ENCODE results near the gene PHB1. TPM values are rescaled to one million over a fixed set of nuclear protein-coding genes. Genes with fewer than 3 reads are reported as not detected.

Gene PHB1
- total and polyA plus RNA-seq, 2 of the 8 experiments (the other 6 are each of a cell fraction or from before 2014, with no cell fraction given), result 386 to 597 TPM

GRCh38 chr17:49439673-49440571, 25.2 kb upstream of the PHB1 start:
- ChIA-PET POLR2A (ENCODE audit: partially characterized antibody) (interaction anchor here (0.7 to 3.2 kb wide), 5 partner anchors 13 to 75 kb away, joined by 3 to 10 read pairs (median 4); partner anchors contain the start of gene NGFR), CTCF (ENCODE audit: partially characterized antibody) (interaction anchor here (0.5 to 10.4 kb wide), 12 partner anchors 8 to 123 kb away, joined by 3 to 146 read pairs (median 12); no protein-coding TSS in a partner anchor)
- Histone ChIP-seq H2BK120ac (replicated peaks; ENCODE audit: low read depth, low read length) (peak overlapping the region; percentile 75), H2AK5ac (ENCODE audit: low read depth, low read length) (peak overlapping the region; percentile 92; the same call in 1 of the 2 replicates), H3K4me3 (ENCODE audit: extremely low read depth in 1 of 4, insufficient read depth in 2 of 4, low read depth in 3 of 4, low read length in 4 of 4) (no peak overlapping the region), H3K79me1 (ENCODE audit: low read depth, low read length) (no peaks in the 10 kb centered on the region), H3K9ac (replicated peaks in 1 of 4; ENCODE audit: extremely low read depth in 1 of 4, low read depth in 3 of 4, low read length in 3 of 4) (no peak overlapping the region), H3K14ac (ENCODE audit: insufficient read length) (no peak overlapping the region), H4K5ac (ENCODE audit: insufficient read length, low read depth, low read length) (no peak overlapping the region), H3K79me2 (ENCODE audit: control insufficient read depth in 1 of 2, insufficient read depth in 2 of 2, low read length in 2 of 2) (no peaks in the 10 kb centered on the region), H3K4me2 (ENCODE audit: insufficient read depth in 1 of 2, low read depth in 2 of 2, low read length in 2 of 2) (peak overlapping the region in 1 of 2 experiments; percentile 60; a peak in 3 of 4 replicates), H2BK12ac (ENCODE audit: low read depth, low read length) (peak overlapping the region; percentile 94; the same call in 1 of the 2 replicates), H4K91ac (replicated peaks; ENCODE audit: insufficient read length, low read length) (peak overlapping the region; percentile 82), H3K23ac (ENCODE audit: insufficient read length) (no peak overlapping the region), H3K56ac (replicated peaks; ENCODE audit: insufficient read length, low read depth, low read length) (no peak overlapping the region), H4K8ac (ENCODE audit: extremely low read depth, insufficient read depth, low read length) (no peak overlapping the region), H2BK15ac (ENCODE audit: low read length) (peak overlapping the region; percentile 48; the same call in 1 of the 2 replicates), H3K23me2 (ENCODE audit: low read depth, low read length) (peaks cover 7% of the 10 kb centered on the region; the same call in 1 of the 2 replicates), H3K9me3 (ENCODE audit: insufficient read depth in 2 of 2, low read depth in 1 of 2, low read length in 1 of 2) (no peaks in the 10 kb centered on the region), H2BK5ac (ENCODE audit: low read depth, low read length) (peak overlapping the region; percentile 81; the same call in 1 of the 2 replicates), H3K36me3 (ENCODE audit: control insufficient read depth in 2 of 4, insufficient read depth in 4 of 4, low read length in 3 of 4) (no peaks in the 10 kb centered on the region), H2BK20ac (ENCODE audit: low read length) (peak overlapping the region; percentile 67; the same call in 1 of the 2 replicates), H2AFZ (ENCODE audit: low read length) (no peak overlapping the region), H3K27ac (ENCODE audit: low read depth, low read length) (no peak overlapping the region), H3K18ac (ENCODE audit: extremely low read depth, low read length) (0 out of 2 replicates have a peak overlapping the region, but pooled peaks have one; percentile 51), H4K20me1 (replicated peaks in 1 of 2; ENCODE audit: control insufficient read depth in 1 of 2, insufficient read depth in 2 of 2, low read length in 2 of 2) (no peaks in the 10 kb centered on the region), H3K27me3 (replicated peaks in 1 of 4; ENCODE audit: control insufficient read depth in 3 of 4, extremely low read depth in 1 of 4, insufficient read depth in 3 of 4, low read length in 3 of 4) (peaks cover 0 to 15% (median 4%) of the 10 kb centered on the region in 4 experiments; a peak in 3 of 7 replicates), H3K4ac (replicated peaks; ENCODE audit: insufficient read length, low read depth, low read length) (peak overlapping the region; percentile 39), H3K4me1 (replicated peaks in 1 of 4; ENCODE audit: control insufficient read depth in 3 of 4, insufficient read depth in 4 of 4, low read length in 3 of 4) (peaks cover 0 to 26% (median 13%) of the 10 kb centered on the region in 4 experiments; a peak in 6 of 7 replicates)
- WGBS, 2 experiments (ENCODE audit: extremely low coverage in 1 of 2, insufficient coverage in 1 of 2, insufficient read length in 1 of 2, insufficient replicate concordance in 2 of 2, low coverage in 1 of 2, low lambda C conversion rate in 2 of 2, missing lambda C conversion rate in 1 of 2), result 69% methylated on average over 9 of the region's 9 CpGs; no CpG with 5 or more reads in 1 of the 2 experiments
- no peak for FAIRE-seq
- peak in 1 of 2 experiments; percentile 32 for DNase-seq (ENCODE audit: low read depth in 1 of 2, low spot score in 2 of 2)
- no peak for TF ChIP-seq SP4 (IDR thresholded peaks at IDR 0.05; ENCODE audit: low read length)
- TF ChIP-seq CBX5 (IDR thresholded peaks at IDR 0.05; ENCODE audit: low read depth, low read length), result no peak
- TF ChIP-seq SP1 (IDR thresholded peaks at IDR 0.05; ENCODE audit: low read depth, low read length), result no peak
- no peak for TF ChIP-seq ASH2L (IDR thresholded peaks at IDR 0.05; ENCODE audit: low read length)
- no peak for TF ChIP-seq JUN (IDR thresholded peaks at IDR 0.05; ENCODE audit: low read depth, low read length)
- TF ChIP-seq NRF1 (IDR thresholded peaks at IDR 0.05; ENCODE audit: low read depth, low read length), result no peak
- TF ChIP-seq BCL11A (IDR thresholded peaks at IDR 0.05; ENCODE audit: low read depth in 2 of 2, low read length in 2 of 2), result no peak
- no peak for TF ChIP-seq NANOG (IDR thresholded peaks at IDR 0.05; ENCODE audit: insufficient read depth, low read depth, low read length, poor library complexity, severe bottlenecking)
- TF ChIP-seq BRCA1 (IDR thresholded peaks at IDR 0.05; ENCODE audit: low read depth, low read length), result no peak
- no peak for TF ChIP-seq SUZ12 (IDR thresholded peaks at IDR 0.05; ENCODE audit: low read length)
- TF ChIP-seq KDM1A (IDR thresholded peaks at IDR 0.05; ENCODE audit: borderline replicate concordance, low read length), result no peak
- TF ChIP-seq KDM5A (IDR thresholded peaks at IDR 0.05; ENCODE audit: low read length), result no peak
